GM19351 (cell line): ENCODE measurements around the gene AVEN.

ENCODE experiments used
- ATAC-seq: cut with Tn5 transposase; IDR thresholded peaks from one replicate; pipeline ENCODE4 v1.9.1; 2021; ENCODE audit warnings: mild to moderate bottlenecking, moderate library complexity; ENCODE audit not compliant: unreplicated experiment

AVEN gene

DNA sequence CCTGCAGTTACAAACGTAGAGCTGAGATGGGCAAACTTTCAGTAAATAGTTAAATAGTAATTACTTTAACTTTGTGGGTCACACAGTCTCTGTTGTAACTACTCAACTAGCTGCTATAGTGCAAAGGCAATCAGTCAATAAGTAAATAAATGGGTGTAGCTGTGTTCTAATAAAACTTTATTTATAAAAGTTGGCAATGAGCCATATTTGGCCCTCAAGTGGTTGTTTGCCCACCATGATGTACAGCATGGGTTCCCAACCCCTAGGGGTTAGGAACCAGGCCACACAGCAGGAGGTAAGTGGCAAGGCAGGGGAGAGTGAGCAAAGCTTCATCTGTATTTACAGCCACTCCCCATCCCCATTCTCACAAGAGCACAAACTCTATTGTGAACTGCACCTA, 115.6 kb downstream of the AVEN start:
- ATAC-seq: no peak

DNA sequence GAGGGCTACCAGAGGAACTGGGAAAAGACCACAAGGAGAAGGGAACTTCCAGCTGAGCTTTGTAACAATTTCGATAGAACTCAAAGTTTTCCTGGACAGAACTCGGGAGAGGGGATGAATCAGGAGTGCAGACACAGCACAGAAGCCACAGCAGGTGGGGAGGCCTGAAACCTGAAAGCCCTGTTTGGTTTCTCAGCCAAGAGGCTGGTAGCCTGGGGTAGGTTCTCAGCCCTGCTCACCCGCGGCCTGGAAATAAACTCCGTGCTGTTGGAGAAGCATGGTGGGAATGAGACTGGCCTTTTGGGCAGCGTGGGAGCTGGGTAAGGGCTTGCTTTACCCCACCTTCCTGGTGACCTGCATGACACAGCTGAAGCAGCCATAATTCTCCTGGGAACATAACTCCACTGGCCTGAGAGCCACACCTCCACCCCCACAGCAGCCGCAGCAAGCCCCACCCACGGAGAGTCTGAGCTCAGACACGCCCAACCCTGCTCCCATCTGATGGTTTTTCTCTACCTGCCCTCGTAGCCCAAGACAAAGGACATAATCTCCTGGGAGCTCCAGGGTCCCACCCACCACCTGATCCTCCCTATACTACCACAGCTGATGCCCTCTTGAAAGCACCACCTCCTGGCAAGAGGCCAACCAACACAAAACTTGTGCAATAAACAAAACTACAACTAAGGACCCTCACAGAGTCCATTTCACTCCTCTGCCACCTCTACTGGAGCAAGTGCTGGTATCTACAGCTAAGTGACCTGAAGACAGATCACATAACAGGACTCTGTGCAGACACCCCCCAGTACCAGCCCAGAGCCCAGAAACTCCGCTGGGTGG, 123.2 kb downstream of the AVEN start:
- peak; percentile 95 for ATAC-seq

DNA sequence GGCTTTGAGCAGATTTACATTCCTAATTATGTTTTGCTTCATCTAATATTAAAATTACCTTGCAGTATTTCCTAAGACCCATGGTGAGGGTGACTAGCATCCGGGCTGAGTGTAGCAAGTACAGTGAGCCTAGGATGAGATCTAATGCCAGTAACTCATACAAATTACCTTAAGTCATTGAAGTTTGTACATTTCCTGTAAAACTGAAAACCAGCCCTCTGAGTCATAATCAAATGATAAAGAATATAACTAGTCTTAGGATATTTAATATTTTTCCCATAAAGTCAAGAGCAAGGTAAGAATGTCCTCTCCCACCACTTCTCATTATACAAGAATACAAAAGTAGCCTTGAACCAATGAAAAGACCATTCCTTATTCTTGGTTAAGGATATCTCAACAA, 125.5 kb downstream of the AVEN start:
- no peak for ATAC-seq

GRCh38 chr15:33912326-33912725, 126.7 kb downstream of the AVEN start:
- ATAC-seq: no peak

DNA sequence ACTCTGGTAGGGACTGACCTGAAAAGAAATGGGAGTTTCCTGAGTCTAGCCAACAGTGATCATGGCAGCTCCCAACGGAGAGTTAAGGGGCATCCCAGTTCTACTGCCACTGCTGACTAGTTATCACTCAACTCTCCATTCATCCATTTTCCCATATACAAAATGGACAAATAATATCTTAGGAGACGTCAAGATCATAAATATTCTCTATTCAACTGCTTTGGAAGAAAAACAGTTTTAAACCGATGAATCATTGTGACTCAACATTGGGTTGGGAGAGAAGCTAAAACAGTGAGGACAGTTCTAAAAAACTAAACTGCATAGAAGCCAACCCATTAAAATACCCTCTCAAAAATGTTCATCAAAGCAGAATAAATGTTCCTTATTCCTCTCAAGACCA, 128.3 kb downstream of the AVEN start:
- ATAC-seq: no peak

DNA sequence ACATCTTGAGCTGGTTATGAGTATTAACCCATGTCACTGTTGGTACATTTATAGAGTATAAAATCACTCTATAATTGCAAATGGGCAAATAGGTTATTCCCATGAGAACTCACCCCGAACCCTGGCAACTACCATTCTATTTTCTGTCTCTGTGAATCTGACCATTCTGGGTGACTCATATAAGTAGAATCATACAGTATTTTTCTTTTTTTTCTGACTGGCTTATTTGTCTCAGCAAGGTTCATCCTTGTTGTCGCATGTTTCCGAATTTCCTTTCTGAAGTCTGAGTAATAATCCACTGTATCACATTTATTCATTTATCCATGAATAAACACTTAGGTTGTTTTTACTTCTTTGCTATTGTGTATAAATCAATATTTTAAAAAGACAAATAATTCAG, 130.6 kb downstream of the AVEN start:
- no peak for ATAC-seq

- ATAC-seq: no peak
These were observed 131.7 kb downstream of the AVEN start for GRCh38 chr15:33907326-33907725.

- ATAC-seq: no peak
These were observed 135.3 kb downstream of the AVEN start for GRCh38 chr15:33903661-33904060.

DNA sequence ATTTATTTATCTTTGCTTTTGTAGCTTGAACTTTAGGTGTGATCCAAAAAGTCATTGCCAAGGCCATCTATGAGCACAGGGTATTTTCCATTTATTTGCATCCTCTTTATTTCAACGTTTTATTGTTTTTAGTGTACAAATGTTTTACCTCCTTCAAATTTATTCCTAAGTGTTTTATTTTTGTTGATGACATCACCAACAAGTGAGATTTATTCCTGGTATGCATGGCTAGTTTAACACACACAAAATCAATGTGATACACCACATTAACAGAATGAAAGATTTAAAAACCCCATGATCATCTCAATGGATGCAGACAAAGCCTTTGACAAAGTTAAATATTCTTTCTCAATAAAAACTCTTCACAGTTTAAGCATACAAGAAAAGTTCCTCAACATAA, 137.0 kb downstream of the AVEN start:
- ATAC-seq: no peak

DNA sequence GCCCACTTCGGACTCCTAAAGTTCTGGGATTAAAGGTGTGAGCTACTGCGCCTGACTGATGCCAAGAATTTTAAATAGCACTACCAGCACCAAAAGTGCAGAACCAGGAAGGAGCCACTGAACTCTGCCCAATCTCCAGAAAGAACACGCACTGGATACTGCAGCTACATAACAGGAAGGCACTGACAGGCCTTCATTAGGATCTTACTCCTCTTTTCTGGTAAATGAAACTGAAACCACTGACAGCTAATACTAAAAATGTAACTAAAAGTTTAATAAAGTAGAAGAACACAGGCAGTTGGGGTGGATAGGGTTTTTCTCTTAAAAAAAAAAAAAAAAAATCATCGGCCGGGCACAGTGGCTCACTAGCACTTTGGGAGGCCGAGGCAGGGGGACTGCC, 144.8 kb downstream of the AVEN start:
- peak; percentile 74 for ATAC-seq

DNA sequence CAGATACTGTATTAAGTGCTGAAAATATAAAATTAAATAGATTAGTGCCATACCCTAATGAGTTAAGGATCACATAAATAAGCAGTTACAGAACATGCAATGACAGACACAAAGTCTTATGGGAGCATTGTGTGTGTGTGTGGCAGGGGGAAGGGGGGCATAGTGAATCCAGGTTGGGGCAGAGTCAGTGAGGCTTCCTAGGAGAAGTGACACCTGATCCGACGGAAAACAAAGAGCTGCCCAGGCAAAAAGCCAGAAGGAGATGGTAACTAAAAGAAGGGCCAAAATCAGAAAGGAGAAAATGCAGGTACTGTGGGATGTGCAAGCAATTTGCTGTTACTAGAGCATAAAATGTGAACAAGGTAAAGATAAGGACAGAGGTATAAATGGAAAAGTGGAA, 150.8 kb downstream of the AVEN start:
- no peak for ATAC-seq

DNA sequence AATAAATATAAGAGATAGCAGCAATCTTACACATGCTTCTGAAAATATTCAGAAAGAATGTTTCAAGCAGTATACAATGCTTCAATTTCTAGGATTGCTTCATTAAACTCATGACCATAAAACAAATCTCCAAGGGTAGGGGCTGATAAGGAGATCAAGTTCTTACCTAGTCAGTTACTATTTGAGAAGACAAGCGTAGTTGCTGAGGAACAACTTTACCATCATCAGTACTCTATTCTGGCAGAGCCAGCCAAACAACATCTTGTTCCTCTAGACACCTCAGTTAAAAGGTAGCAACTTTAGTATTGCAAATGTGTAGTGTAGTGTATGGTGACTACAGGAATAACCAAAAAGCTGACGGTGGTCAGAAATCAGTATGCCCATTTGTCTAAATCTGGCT, 156.1 kb downstream of the AVEN start:
- no peak for ATAC-seq

DNA sequence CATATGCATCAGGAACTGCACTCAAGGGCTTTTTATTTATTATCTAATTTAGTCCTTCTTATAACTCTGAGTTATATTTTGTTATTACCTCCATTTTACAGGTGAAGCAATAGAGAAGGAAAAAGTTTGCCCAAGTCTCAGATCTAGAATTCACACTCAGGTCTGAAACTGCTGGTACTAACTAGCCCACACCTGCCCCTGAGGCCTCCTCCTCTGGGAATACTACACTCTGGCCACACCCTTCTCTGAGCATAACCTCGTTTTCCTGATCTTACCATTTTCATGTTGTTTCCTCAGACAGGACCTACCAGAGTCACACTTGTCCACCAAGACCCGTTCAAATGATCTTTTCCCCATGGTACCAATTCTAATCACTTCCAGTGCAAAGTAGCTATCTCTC, 164.8 kb downstream of the AVEN start:
- no peak for ATAC-seq

GRCh38 chr15:33872416-33873106, 166.4 kb downstream of the AVEN start:
- no peak for ATAC-seq

- ATAC-seq: no peak
These were observed 167.0 kb downstream of the AVEN start for GRCh38 chr15:33871980-33872379.

- no peak for ATAC-seq
These were observed 172.8 kb downstream of the AVEN start for GRCh38 chr15:33866101-33866737.

DNA sequence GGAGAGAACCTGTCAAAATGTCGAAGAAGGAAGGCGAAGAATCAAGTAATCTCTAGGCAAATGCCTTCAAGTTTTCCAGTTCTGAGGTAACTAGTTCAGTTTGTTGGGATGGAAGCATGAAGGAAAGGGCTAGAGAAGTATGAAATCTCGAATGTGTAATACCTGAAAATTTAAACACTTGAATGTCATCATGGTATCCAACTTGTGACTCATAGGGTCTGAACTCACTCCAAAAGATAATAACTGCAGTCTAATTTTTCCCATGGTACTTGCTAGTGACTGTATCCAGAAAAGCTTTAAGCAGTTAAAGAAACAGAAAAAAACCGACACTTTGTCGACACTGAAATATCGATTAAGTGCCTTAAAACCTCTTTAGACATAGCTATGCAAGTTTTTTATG, 173.6 kb downstream of the AVEN start:
- ATAC-seq: no peak

DNA sequence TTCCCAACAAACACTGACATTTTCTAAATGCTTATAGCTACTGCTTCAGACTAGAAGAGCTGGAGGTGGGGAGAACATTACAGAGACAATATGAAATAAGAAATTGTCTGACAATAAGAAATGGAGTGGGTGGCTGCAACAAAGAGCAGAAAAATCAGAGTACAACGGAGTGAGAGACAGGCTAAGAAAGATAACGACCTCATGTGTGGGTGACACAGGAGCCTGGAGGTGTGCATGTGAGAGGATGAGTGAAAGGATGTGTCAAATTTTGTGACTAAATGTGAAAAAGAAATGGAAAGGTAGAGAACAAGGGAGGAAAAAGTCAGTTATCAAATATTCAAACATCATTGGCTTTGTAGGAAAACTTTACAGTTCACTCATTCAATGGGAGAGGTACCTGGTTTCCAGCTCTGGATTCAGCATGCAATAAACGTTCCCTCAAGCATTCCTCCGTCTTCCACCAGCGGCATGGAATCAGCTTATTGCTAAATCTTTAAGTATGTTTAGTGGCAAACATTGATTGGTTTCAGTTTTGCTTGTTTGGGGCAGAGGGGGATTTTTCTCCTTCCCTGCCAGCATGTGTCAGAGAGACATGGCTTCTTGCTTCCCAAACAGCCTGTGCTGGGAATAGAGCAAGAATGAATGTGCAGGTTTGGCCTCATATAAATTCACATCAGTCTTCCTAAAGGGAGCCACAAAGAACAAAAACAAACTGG, 174.5 kb downstream of the AVEN start:
- ATAC-seq: no peak

GRCh38 chr15:33860754-33861153, 178.2 kb downstream of the AVEN start:
- ATAC-seq: no peak

- no peak for ATAC-seq
These were observed 178.9 kb downstream of the AVEN start for GRCh38 chr15:33859992-33860545.

DNA sequence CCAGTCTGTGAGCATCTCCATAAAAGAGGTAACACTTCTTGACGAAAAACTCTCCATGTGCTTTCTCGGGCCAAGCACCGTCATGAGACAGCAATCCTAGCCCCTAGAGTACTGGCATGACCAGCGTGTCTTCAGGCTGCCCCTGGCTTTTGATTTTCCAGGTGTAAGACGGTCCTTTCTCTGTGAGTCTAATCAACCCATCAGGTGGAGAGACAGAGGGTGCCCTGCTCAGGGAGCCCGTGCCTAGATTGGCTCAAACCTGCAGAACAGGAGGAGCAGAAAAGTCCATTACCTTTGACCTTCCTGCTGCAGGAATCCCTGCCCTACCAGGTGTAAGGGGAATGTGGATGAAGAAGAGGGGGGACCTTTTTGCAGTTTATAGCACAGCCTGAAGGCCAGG, 180.2 kb downstream of the AVEN start:
- no peak for ATAC-seq
